Measurements from ENCODE around the gene KIAA0513.
A peak's percentile ranks its signal among the peaks of the same experiment; 100 is the strongest.

KIAA0513 gene

DNA sequence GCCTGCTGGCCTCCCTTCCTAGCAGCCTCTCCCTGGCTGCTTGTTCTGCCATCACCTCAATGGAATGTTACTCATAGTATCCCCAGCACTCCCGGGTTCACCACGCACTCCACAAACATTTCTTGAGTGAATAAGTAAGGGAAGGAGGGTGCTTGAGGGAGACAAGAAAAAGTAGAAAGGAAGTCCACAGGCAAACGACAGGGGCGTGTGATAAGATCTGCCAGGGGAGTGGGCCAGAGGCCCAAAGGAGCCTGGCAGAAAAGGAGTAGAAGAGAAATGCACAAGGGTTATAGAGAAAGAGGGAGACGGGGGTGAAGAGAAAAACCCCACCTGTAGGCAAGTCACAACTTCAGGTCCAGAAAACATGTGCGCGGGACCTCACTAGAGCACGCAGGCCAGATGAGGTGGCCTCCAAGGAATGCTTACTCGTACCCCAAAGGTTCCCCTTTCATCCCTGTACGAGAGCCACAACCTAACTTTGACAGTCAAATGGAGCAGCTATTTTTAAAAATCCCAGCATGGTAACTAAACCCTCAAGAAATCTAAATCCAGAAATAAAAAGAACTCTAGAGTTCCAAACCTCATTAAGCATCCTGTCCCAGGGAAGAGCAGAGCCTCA is 22.9 kb upstream of the KIAA0513 start:
- DNase-seq (ENCODE audit: low read depth in 3 of 3), result no peak

DNA sequence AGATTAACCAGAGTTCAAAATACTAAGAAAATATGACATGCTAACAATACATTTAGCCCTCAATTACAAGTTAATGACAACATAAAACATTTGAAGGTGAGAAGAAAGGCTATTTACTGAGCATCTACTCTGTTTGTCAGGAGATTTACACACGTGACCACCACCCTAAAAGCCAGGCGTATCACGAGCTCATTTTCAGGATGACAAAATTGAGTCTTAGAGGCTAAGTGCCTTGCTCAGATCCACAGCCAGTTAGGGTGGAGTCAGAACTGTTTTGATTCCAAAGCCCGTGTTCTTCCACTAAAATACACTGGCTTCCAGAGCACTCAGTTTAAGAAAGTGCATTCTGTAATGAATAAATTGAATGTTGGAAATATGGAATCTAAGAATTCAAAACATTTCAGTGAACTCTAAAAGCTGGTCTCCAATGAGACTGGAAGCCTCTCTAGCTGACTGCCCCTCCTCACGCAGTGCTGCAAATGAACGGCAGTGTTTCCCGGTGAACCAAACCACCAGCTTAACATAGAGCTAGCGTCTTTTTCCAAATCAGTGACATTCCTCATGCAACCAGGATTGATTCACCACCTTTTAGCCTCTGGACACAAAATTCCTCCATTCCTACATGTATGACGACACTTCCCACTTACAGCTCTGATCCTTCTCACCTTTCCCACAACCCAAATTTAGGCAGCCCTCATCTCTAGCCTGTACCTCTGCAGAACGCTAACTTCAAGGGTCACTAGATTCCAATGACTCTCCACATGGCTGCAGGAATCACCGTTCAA is 22.1 kb upstream of the KIAA0513 start:
- DNase-seq (ENCODE audit: low read depth in 3 of 3), result no peak

DNA sequence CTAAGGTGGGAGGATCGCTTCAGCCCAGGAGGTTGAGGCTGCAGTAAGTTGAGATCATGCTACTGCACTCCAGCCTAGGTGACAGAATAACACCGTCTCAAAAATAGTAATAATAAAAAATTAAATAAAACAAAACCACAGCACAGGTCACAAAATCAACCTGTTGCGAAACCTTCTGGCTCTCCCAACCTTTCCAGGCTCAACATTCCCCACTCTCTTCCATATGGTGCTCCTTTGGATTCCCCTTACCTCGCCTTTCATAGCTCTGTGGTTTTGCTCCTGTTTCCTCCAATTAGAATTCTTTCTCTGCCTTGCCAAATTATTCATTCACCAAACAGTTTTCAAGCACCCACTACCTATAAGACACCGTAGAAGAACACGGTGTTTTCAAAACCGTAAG is 21.0 kb upstream of the KIAA0513 start:
- DNase-seq (ENCODE audit: low read depth in 3 of 3), result no peak

DNA sequence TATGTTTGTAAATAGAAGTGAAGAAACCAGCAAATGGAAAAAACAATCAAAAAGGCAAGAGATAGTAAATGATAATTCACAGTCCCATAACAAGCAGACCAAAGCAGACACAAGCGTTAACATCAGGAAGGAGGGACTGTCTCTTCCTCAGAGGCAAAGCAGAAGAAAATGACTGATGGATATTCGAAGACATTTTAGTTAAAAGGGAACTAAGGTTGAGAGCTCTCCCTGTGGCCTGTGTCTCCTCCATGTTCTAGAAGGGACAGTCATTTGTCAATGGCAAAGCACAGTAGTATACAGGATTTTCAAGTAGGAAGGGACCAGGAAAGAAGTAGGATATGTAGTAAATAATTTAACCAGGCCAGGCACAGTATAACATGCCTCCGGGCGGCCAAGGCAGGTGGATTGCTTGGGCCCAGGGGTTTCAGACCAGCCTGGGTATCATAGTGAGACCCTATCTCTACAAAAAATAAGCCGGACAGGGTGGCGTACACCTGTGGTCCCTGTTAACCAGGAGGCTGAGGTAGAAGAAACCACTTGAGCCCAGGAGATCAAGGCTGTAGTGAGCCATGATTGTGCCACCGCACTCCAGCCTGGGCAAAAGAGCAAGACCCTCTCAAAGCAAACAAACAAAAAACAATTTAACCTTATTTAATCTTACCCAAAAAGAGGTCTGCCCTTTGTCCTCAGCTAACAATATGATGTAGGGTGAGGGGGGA is 19.9 kb upstream of the KIAA0513 start:
- DNase-seq (ENCODE audit: low read depth in 3 of 3), result no peak

DNA sequence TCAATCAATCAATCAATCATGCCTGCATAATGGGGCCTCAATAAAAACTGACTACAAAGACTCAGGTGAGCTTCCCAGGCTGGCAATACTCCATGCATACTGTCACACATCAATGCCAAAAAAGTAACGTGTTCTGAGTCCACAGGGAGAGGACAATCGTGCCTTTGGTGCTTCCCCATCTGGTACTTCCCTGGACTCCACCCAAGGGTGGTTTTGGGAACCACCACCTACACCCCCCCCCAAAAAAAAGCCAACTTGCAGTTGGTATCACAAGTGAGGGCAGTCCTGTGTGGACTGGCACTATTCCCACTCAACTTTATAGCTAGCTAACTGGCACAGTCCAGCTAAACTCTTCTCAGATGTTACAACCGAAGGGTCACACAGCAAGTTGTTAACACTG is 19.3 kb upstream of the KIAA0513 start:
- DNase-seq (ENCODE audit: low read depth in 3 of 3), result no peak

DNA sequence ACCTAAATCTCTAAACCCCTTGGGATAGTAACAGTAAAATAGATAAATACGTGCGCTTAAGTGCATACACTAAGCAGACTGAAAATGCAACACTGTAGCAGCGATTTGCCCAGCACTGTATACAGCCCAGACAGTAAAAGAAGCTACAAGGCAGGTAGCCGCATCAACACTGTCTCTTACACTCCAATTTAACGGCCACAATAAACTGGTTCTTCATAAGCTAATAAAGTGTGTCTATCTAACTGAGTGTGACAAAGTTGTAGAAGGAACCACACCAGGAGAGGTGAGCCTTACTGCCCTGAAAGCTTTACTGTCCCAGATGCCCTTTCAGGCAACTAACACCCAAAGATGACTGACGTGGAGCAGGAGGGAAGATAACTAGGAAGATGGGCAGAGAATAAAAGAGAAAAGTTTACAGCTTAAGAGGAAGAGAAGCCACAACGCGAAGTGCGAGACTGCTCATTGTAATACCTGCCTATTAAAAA is 17.1 kb upstream of the KIAA0513 start:
- no peak for DNase-seq (ENCODE audit: low read depth in 3 of 3)

DNA sequence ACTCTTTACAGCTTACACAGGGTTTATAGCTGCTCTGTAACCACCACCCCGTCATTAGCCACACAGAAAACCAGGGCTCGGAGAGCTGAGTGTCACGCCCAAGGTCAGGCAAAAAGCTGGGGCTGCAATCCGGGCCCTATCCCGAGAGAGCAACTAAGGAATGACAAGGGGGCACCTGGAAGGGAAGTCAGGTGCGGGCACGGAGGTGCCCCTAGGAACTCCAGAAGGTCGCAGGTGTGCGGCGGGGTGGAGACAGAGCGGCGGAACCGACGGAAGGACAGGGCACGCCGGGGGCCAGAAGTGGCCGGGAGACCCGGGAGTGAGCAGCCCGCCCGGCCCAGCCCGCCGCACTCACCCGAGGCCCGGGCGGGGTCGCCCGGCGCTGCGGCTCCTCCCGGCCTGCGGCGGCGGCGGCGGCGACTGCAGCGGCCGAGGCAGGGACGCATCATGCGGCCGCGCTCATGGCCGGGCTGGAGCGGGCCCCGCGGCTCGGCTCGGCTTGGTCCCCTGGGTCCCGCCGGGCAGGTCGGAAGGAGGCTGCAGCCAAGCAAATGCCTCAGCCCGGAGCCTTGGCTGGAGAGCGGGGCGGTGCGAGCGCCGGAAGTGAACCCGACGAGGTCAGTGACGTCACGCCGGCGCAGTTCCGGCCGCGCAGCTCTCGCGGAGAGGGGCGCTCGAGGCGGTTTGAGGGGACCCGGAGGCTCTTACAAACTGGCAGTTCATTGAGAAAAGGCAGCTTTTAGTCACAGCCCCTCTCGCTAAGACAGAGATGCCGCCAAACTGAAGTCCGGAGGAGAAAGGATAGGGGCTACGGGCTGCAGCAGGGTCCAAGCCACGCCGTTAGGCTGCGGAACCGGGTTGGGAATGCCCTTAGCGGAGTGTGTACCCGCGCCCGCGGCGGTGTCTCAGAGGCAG is 16.4 kb upstream of the KIAA0513 start, which contains the start of gene ZDHHC7:
ZDHHC7 (minus strand) TSS at position 605 of the 915 bp plus-strand sequence. CDS start 20,917 bp downstream, outside the sequence.
- peak; percentile 70 to 84 (median 75) for DNase-seq (ENCODE audit: low read depth in 3 of 3)

DNA sequence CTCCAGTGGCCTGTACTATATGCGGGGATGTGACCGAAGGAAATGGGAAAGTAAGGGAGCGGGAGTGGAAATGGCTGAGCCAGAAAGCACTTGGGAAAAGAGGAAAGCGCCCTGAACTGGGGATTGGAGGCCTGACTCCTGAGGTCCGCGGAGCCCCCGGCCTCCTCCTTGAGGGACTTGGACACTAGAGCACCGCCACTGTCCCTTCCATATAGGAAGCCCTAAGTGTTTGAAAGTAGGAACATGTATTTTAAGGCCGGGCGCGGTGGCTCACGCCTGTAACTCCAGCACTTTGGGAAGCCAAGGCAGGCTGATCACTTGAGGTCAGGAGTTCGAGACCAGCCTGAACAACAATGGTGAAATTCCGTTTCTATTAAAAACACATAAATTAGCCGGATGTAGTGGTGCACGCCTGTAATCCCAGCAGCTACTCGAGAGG is 15.7 kb upstream of the KIAA0513 start:
- DNase-seq (ENCODE audit: low read depth in 3 of 3), result no peak

DNA sequence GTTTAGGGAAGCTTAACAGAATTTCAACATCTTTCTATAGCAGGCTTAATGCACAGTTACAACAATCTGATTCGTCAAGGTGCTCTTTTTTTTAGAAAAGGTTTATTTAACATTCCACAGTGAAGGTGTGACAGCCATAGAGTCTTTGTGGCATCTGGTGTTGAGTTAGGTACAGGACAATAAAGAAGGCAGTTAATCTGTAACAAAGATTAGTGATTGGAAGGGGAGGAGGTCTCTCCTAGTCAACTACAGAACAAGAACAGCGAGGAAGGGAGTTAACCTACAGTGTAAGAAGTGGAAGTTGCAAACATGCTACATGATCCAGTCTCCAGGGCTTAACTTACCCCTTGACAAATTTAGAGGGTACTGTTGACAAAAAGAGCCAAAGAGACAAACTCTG is 13.3 kb upstream of the KIAA0513 start:
- DNase-seq (ENCODE audit: low read depth in 3 of 3), result no peak

DNA sequence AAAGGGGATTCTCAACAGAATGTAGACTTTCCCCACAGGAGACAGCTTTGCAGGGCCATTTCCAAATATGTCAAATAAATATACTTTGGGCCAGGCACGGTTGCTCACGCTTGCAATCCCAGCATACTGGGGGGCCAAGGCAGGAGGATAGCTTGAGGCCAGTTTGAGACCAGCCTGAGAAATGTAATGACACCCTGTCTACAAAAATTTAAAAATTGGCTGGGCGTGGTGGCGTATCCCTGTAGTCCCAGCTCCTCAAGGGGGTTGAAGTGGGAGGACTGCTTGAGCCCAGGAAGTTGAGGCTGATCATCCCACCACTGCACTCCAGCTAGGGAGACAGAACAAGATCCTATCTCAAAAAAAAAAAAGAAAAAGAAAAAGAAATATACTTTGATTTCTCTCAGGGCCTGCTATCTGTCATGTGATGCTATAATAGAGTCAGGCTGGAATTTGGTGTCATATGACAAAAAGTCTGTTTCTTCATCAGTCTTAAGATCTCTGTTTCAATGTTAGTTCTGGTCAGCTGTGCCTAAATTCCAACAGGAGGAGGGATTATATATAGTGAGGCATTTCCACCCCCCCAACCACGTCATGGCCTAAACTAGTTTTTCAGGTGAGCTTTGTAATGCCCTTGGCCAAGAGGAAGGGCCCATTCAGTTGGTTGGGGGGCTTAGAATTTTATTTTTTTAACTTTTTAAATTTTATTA is 12.0 kb upstream of the KIAA0513 start:
- no peak for DNase-seq (ENCODE audit: low read depth in 3 of 3)

DNA sequence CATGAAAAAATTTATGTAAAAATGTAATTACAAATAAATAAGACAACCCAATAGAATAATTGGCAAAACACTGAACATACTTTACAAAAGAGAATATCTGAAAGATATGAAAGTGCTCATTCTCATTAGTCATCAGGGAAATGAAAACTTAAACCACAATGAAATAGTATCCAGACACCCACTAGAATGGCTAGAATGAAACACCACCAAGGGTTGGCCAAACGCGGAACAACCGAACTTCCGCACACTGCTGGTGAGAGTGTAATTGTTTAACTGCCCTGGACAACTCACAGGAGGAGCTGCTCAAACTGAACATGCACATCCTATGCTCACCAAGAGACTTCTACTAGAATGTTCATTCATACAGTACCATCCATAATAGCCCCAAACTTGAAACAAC is 10.4 kb upstream of the KIAA0513 start:
- DNase-seq (ENCODE audit: low read depth in 3 of 3), result peak in 1 of 3 experiments; percentile 25

DNA sequence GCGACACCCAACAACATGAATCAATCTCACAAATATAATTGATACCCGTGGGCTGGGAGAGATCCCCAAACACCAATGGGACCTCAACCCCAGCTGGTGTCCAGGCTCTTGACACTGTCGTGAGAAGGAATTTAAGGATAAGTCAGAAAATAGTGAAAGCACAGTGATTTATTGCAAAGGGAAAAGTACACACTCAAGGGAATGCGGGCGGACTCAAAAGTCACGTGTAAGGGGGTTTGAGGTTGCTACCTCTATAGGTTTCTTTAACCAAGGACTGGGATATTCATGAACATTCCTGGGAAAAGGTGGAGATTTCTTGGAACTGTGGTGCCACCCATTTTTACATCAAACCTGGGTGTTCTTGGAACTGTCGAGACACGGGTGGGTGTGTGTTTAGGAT is 10.0 kb upstream of the KIAA0513 start:
- DNase-seq (ENCODE audit: low read depth in 3 of 3), result no peak

DNA sequence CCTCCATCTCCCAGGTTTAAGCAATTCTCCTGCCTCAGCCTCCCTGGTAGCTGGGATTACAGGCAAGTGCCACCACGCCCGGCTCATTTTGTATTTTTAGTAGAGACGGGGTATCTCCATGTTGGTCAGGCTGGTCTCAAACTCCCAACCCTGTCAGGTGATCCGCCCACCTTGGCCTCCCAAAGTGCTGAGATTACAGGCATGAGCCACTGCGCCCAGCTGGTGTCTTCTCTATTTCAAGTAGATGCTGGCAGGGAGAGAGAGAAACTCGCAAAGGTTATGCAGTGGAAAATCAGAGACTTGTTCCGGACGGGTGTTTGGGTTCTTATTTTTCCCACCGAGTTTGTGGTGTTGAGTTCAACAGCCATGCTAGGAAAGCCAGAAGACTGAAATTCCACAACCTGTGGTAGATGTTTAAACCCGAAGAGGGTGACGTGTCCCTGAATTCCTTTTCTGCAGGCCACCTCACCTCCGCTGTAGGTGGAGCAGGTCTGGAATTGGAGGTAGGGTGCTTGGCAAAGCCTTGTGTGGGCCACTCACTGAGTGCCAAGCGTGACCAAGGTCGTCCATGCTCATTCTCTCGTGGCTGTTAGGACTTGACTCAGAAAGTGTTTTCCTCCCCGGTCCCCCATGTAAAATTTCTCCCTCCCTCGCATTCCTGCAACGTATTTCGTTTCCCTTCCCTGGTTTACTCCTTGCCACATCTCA is 8.9 kb upstream of the KIAA0513 start:
- no peak for DNase-seq (ENCODE audit: low read depth in 3 of 3)

DNA sequence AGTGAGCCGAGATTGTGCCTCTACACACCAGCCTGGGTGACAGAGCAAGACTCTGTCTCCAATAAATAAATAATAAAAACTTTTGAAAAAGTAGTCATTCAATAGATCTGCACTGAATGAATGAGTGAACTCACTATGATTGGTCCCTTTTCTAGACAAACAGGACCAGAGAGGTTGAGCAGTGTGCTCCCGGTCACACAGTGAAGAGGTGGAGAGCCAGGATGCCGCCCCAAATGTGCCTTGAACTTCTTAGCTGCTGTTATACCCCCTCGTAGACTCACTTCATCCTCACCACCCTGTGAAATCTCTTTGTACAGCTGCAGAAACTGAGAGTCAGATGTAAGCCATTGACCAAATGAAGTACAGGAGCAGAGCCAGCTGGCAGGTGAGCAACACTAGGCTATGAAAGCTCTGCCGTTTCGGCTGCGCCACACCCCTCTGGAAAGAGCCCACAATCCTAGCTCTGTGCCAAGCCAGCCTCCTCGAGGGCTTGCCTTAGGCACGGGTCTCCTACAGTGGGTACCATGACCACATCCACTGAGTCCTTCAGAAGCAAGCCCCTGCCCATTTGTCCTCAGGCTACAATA is 7.8 kb upstream of the KIAA0513 start:
- DNase-seq (ENCODE audit: low read depth in 3 of 3), result no peak

DNA sequence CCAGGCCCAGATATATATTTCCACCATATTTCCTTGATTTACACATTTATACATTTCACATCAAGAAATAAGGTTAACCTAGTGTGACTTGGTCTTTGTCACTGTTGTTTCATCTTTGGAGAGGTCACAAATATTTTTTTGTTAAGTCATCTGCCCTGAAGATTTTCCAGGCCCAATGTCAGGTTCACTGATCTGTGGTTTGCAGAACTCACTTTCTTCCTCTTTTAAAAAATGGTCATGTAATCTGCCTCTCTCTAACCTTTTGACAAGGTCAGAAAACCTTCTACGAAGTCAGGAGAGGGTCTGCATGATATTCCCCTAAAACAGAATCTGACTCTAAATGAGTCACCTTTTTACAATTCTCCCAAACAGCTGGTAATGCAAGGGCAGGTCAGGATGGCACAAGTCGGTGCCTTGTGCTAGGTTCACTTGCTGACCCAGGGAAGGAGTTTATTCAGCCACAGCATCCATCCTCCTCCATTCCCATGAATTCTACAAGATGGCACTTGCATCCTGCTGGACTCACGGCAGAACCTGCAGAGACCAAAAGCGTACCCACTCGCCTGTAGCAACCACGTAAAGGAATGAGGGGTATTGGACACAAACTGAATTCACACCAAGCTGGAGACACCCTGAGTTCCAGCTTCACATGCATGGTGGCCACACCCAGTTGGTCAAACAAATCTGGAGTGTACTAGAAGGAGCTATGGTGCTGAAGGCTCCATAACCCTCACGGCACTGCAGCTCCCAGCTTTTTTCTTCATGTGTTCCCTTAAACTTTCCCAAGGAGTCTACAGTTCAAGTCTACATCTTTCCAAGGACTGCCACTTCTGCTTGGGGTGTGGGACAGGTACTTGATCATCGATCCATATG is 1.6 kb upstream of the KIAA0513 start:
- no peak for DNase-seq (ENCODE audit: low read depth in 3 of 3)

DNA sequence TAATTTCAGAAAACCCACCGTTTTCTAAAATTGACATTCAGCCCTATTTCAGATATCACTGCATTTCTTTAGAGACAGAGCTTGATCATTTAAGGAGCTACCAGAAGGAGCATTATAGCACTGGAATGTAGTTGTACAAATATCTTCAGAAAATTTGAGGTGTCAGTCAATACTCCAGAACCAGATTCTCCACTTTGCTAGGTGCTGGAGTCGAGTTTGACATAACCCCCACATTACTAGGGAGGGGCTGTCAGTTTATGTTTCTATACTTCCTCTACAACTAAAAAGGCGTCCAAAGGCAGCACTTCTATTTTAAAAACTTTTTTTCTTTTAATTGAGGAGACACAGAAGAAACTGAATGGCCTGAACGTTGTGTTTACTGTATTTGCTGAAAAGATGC is 892 bp upstream of the KIAA0513 start:
- DNase-seq (ENCODE audit: low read depth in 3 of 3), result no peak

DNA sequence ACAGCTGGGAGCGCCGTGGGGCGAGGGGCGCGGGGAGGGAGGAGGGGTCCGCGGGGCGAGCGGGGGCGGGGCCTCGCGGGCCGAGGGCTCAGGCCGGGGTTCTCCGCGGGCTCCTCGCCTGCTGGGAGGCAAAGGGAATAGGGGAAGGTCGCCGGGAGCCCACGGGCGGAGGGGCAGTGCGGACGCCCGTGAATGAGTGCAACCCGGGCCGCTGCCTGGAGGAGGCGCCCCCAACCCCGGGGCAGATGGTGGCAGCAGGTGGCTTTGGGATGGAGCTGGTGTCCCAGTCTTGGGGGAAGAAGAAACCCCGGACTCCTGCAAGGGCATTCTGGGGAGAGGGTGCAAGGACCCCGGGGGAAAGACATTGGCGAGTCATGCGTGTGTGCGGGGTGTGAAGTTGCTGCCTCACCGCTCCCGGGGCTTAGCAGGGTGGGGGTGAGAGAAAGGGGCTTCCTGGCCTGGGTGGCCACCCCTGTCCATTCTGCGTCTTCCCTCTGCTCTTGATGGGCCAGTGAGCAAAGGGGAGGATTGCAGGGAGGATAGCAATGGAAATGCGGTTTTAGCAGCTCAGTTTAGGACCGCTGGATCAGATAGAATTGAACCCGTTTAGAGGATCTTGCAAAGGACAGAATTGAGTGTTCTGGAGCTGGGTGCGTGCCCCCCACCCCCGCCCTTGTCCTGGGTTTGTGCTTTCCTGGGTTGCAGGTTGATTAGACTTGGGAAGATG is 526 bp downstream of the KIAA0513 start:
- DNase-seq (ENCODE audit: low read depth in 3 of 3), result peak in 1 of 3 experiments; percentile 14

All from stimulated activated CD4-positive, alpha-beta T cell treated with anti-CD3 and anti-CD28 coated beads, TNF-alpha, amount 100 ng/mL, for 24 hours (primary cell).